ENCODE data around the gene DRD4.

DRD4 gene

GRCh38 chr11:636511-637332 lies at the start of gene DRD4:
Gene DRD4 (plus strand): TSS chr11:637269. CDS start chr11:637305, 36 bp downstream.
- DNase-seq, result no peak

DNA sequence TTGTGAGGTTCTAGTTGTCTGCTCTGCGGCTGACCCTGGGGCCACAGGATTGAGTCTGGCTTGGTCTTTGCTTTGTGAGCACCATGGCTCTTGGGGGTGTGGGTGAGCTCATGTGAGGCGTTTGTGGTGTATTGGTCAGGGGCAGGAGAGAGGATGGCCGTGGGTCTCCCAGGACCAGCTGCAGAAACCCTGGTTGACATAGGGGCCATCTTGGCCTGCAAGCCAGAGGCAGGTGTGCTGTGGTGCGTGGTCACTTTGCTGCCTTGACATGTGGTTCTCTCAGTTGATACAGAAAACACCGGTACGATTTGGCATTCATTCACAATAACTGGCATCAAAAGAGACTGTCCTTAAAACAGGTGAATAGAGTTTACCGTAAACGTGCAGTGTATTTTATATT lies 49.5 kb upstream of the DRD4 start:
- DNase-seq, result no peak

- DNase-seq, result no peak
Measured at GRCh38 chr11:587978-588380, 49.1 kb upstream of the DRD4 start.

GRCh38 chr11:589798-590197 lies 47.3 kb upstream of the DRD4 start:
- DNase-seq, result no peak

GRCh38 chr11:590997-591396 lies 46.1 kb upstream of the DRD4 start:
- no peak for DNase-seq

- DNase-seq, result no peak
Measured at GRCh38 chr11:592501-592900, 44.6 kb upstream of the DRD4 start.

- DNase-seq, result no peak
Measured at GRCh38 chr11:592918-593317, 44.2 kb upstream of the DRD4 start.

DNA sequence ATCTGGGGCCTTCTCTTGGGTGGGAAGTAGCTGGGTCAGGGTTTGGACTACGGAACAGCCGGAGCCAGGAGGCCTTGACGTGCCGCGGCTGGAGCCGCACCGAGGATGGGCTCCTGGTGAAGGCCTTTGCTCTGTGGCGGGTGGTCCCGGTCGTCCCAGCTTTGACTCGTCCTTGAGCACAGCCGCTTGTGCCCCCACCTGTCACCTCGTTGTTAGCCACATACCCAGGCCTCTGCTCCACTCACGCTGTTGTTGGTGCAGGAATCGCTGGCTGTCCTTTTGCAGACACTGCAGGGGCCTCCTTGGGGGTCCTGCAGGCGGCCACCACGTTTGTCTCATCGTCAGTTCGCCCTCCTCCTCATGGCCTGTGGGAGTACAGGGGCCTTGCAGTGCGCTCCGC lies 43.7 kb upstream of the DRD4 start:
- no peak for DNase-seq

GRCh38 chr11:595400-595799 lies 41.7 kb upstream of the DRD4 start:
- no peak for DNase-seq

GRCh38 chr11:596374-596773 lies 40.7 kb upstream of the DRD4 start:
- no peak for DNase-seq

DNA sequence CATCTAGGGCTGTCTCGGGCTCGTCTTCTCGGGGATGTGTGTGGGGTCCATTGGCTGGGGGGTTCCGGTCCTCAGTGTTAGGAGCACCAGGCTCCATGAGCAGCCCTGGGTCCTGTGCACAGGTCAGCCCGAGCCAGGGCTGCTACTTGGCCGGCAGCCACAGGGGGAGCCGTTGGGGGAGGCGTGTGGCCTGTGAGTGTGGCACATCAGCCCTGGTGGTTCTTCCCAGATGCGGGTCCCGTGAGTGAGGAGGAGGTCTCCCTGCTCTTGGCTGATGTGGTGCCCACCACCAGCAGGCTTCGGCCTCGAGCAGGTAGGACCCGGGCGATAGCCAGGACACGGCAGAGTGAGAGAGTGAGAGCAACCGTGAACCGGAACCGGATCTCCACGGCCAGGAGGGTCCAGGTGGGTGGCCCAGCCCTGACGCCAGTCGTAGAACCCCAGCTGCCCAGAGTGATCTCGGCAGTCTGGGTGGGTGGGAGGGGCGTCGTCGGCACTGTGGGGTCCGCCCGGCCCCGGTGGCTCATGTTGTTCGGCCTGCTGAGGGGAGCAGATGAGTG lies 39.8 kb upstream of the DRD4 start:
- DNase-seq, result no peak

GRCh38 chr11:598005-598680 lies 38.9 kb upstream of the DRD4 start:
- no peak for DNase-seq

GRCh38 chr11:601573-602245 lies 35.4 kb upstream of the DRD4 start:
- DNase-seq, result no peak

- DNase-seq, result no peak
Measured at GRCh38 chr11:603154-603553, 33.9 kb upstream of the DRD4 start.

- DNase-seq, result no peak
Measured at GRCh38 chr11:605286-606129, 31.6 kb upstream of the DRD4 start.

DNA sequence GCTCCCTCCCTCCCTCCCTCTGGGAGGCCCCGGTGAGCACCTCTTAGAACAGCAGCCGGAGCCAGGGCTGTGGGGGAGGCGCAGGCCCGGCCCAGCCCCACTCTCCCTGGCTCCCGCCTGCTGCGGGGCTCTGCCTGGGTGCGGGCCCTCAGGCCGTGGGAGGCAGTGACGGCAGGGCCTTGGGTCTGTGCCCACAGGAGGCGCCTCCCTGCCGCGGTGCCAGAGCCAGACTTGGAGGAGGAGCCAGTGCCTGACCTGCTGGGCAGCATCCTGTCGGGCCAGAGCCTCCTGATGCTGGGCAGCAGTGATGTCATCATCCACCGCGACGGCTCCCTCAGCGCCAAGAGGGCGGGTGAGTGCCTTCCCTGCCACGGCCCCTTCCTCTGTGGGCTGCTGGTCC lies 30.8 kb upstream of the DRD4 start:
- no peak for DNase-seq

GRCh38 chr11:607020-607780 lies 29.9 kb upstream of the DRD4 start:
- no peak for DNase-seq

DNA sequence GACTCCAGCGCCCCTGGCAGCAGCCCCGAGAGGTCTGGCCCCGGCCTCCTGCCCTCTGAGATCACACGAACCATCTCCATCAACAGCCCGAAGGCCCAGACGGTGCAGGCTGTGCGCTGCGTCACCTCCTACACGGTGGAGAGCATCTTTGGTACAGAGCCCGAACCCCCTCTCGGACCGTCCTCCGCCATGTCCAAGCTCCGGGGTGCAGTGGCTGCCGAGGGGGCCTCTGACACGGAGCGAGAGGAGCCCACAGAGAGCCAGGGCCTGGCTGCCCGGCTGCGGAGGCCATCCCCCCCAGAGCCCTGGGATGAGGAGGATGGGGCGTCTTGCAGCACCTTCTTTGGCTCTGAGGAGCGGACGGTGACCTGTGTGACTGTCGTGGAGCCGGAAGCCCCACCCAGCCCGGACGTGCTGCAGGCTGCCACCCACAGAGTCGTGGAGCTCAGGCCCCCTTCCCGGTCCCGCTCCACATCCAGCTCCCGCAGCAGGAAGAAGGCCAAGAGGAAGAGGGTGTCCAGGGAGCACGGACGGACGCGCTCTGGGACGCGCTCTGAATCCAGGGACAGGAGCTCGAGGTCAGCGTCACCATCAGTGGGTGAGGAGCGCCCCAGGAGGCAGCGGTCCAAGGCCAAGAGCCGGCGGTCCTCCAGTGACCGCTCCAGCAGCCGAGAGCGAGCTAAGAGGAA lies 29.0 kb upstream of the DRD4 start:
- DNase-seq, result no peak

GRCh38 chr11:608791-609251 lies 28.2 kb upstream of the DRD4 start:
- no peak for DNase-seq

- no peak for DNase-seq
Measured at GRCh38 chr11:609341-609811, 27.7 kb upstream of the DRD4 start.
